NCI-H1436 treated with DMSO at 0.1 percent for 48 hours (cell line): ENCODE measurements around the gene GALNT9.

Source experiments
- DNase-seq: peaks from one replicate; lab custom pipeline; 2025; lab: John Stamatoyannopoulos, UW

Gene GALNT9

GRCh38 chr12:132344181-132344580 lies 14.8 kb upstream of the GALNT9 start:
- DNase-seq, result no peak

GRCh38 chr12:132343294-132344004 lies 14.1 kb upstream of the GALNT9 start:
- no peak for DNase-seq

GRCh38 chr12:132342251-132343227 lies 13.2 kb upstream of the GALNT9 start:
- DNase-seq, result no peak

GRCh38 chr12:132341318-132342050 lies 12.1 kb upstream of the GALNT9 start:
- DNase-seq, result no peak

- DNase-seq, result no peak
Observed at GRCh38 chr12:132340266-132341035, 11.1 kb upstream of the GALNT9 start.

GRCh38 chr12:132339856-132340255 lies 10.5 kb upstream of the GALNT9 start:
- no peak for DNase-seq

GRCh38 chr12:132338781-132339180 lies 9.4 kb upstream of the GALNT9 start:
- no peak for DNase-seq

- no peak for DNase-seq
Observed at GRCh38 chr12:132338311-132338710, 8.9 kb upstream of the GALNT9 start.

- DNase-seq, result no peak
Observed at GRCh38 chr12:132337557-132337956, 8.2 kb upstream of the GALNT9 start.

- DNase-seq, result no peak
Observed at GRCh38 chr12:132336451-132337413, 7.3 kb upstream of the GALNT9 start.

- no peak for DNase-seq
Observed at GRCh38 chr12:132335179-132335756, 5.9 kb upstream of the GALNT9 start.

- no peak for DNase-seq
Observed at GRCh38 chr12:132333766-132334165, 4.4 kb upstream of the GALNT9 start.

- DNase-seq, result no peak
Observed at GRCh38 chr12:132333273-132333672, 3.9 kb upstream of the GALNT9 start.

- DNase-seq, result no peak
Observed at GRCh38 chr12:132330549-132330881, 1.1 kb upstream of the GALNT9 start.

GRCh38 chr12:132329720-132330548 lies 545 bp upstream of the GALNT9 start:
- DNase-seq, result no peak

- no peak for DNase-seq
Observed at GRCh38 chr12:132328282-132329029, 933 bp downstream of the GALNT9 start.

- no peak for DNase-seq
Observed at GRCh38 chr12:132327336-132328171, 1.8 kb downstream of the GALNT9 start.

GRCh38 chr12:132326646-132327045 lies 2.7 kb downstream of the GALNT9 start:
- DNase-seq, result no peak
